ENCODE results near the gene STXBP5.

GRCh38 chr6:147381712-147382111, 177.5 kb downstream of the STXBP5 start:
- TF ChIP-seq, protein P1, sequence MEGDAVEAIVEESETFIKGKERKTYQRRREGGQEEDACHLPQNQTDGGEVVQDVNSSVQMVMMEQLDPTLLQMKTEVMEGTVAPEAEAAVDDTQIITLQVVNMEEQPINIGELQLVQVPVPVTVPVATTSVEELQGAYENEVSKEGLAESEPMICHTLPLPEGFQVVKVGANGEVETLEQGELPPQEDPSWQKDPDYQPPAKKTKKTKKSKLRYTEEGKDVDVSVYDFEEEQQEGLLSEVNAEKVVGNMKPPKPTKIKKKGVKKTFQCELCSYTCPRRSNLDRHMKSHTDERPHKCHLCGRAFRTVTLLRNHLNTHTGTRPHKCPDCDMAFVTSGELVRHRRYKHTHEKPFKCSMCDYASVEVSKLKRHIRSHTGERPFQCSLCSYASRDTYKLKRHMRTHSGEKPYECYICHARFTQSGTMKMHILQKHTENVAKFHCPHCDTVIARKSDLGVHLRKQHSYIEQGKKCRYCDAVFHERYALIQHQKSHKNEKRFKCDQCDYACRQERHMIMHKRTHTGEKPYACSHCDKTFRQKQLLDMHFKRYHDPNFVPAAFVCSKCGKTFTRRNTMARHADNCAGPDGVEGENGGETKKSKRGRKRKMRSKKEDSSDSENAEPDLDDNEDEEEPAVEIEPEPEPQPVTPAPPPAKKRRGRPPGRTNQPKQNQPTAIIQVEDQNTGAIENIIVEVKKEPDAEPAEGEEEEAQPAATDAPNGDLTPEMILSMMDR (IDR thresholded peaks at IDR 0.05): no peak
- no peak for TF ChIP-seq POLR2A (IDR thresholded peaks at IDR 0.05)
